ENCODE results near the gene PTPN1.

GRCh38 chr20:50574586-50574985 is 64.4 kb downstream of the PTPN1 start:
- TF ChIP-seq CTCF (IDR thresholded peaks at IDR 0.05) (no peak), POLR2A (IDR thresholded peaks at IDR 0.05) (no peak)

All from thyroid gland (tissue), 4 donors.